Right atrium auricular region (tissue), 2 donors: ENCODE data around the gene AP2A2. TPM values are rescaled to one million over a fixed set of nuclear protein-coding genes. Genes with fewer than 3 reads are reported as not detected.

ENCODE experiments used
- DNase-seq: peaks from one replicate; pipeline ENCODE4 v3.0.0-alpha.2; 2019; ENCODE audit warnings: low spot score
- H3K27ac ChIP-seq, 2 donors: fragments of 200-600 bp; sonication (generic); 1 replicate in 1 of 2; 2 replicates in 1 of 2; pipeline ENCODE4 v1.5.1; 2016 to 2019
- H3K27me3 ChIP-seq, 2 donors: fragments of 200-600 bp; sonication (generic); one replicate each; pipeline versions ENCODE4 v1.5.1 to v1.6.0; 2017 to 2019
- H3K36me3 ChIP-seq: fragments of 200-600 bp; sonication (generic); one replicate; pipeline ENCODE4 v1.5.1; 2016
- H3K4me1 ChIP-seq, 2 donors: fragments of 200-600 bp; sonication (generic); one replicate each; pipeline versions ENCODE4 v1.5.1 to v1.6.0; 2017 to 2019
- H3K4me3 ChIP-seq, 2 donors: fragments of 200-600 bp; sonication (generic); 1 replicate in 1 of 2; 2 replicates in 1 of 2; pipeline ENCODE4 v1.5.1; 2017 to 2019; ENCODE audit warnings: mild to moderate bottlenecking in 1 of 2, moderate library complexity in 1 of 2
- H3K9me3 ChIP-seq, 2 donors: fragments of 200-600 bp; sonication (generic); one replicate each; pipeline ENCODE4 v1.5.1; 2019
- CTCF ChIP-seq, 2 donors: fragments of 200-600 bp; sonication (generic); IDR thresholded peaks; one replicate each; pipeline ENCODE4 v1.5.1; 2019; ENCODE audit warnings: antibody characterized with exemption in 2 of 2
- total RNA-seq, 2 donors: library from RNA; depleted of rRNA; stranded (reverse); fragments of >200 nt; gene quantifications; one replicate each; pipeline ENCODE4 v1.1.0, GENCODE V29; 2016

Gene AP2A2
- total RNA-seq, result 10 to 100 TPM; 28.8 to 41.7 TPM

- H3K9me3 ChIP-seq, result no peaks in the 10 kb centered on the region
- no peaks in the 10 kb centered on the region for H3K27me3 ChIP-seq
- peak; percentile 80 to 87 for TF ChIP-seq CTCF (IDR thresholded peaks at IDR 0.05)
- DNase-seq, result peak; percentile 83
- H3K4me3 ChIP-seq, result peak within 1 kb of the TSS; percentile 90 to 91
- peak within 1 kb of the TSS; percentile 91 to 97 for H3K27ac ChIP-seq
- no peaks in the 10 kb centered on the region for H3K36me3 ChIP-seq
- H3K4me1 ChIP-seq, result peaks cover 0 to 40% of the 10 kb centered on the region in 2 donors
Measured at GRCh38 chr11:925496-926301, at the start of gene AP2A2. AP2A2 (plus strand) TSS chr11:925870; CDS start chr11:926022, 152 bp downstream.

GRCh38 chr11:876545-876944, 49.1 kb upstream of the AP2A2 start:
- H3K36me3 ChIP-seq, result peaks cover 9% of the 10 kb centered on the region
- H3K4me1 ChIP-seq, result peaks cover 0 to 9% of the 10 kb centered on the region in 2 donors
- no peaks in the 10 kb centered on the region for H3K9me3 ChIP-seq
- H3K4me3 ChIP-seq, result no peak overlapping the region
- no peak overlapping the region for H3K27ac ChIP-seq
- DNase-seq, result no peak
- H3K27me3 ChIP-seq, result no peaks in the 10 kb centered on the region
- no peak for TF ChIP-seq CTCF (IDR thresholded peaks at IDR 0.05)

GRCh38 chr11:877565-877964, 48.1 kb upstream of the AP2A2 start:
- peaks cover 9% of the 10 kb centered on the region for H3K36me3 ChIP-seq

GRCh38 chr11:880447-880846, 45.2 kb upstream of the AP2A2 start:
- DNase-seq, result no peak
- no peak for TF ChIP-seq CTCF (IDR thresholded peaks at IDR 0.05)
- peaks cover 9% of the 10 kb centered on the region for H3K36me3 ChIP-seq

More at GRCh38 chr11:877565-877964, 48.1 kb upstream of the AP2A2 start:
- H3K4me3 ChIP-seq, result no peak overlapping the region
- H3K27ac ChIP-seq, result no peak overlapping the region
- no peaks in the 10 kb centered on the region for H3K9me3 ChIP-seq
- no peaks in the 10 kb centered on the region for H3K27me3 ChIP-seq
- H3K4me1 ChIP-seq, result peaks cover 0 to 9% of the 10 kb centered on the region in 2 donors
- TF ChIP-seq CTCF (IDR thresholded peaks at IDR 0.05), result no peak
- no peak for DNase-seq

GRCh38 chr11:882596-882995, 43.1 kb upstream of the AP2A2 start:
- Histone ChIP-seq H3K27ac (no peak overlapping the region), H3K4me1 (no peaks in the 10 kb centered on the region), H3K9me3 (no peaks in the 10 kb centered on the region), H3K27me3 (no peaks in the 10 kb centered on the region), H3K4me3 (no peak overlapping the region), H3K36me3 (peaks cover 9% of the 10 kb centered on the region)
- no peak for DNase-seq
- TF ChIP-seq CTCF (IDR thresholded peaks at IDR 0.05), result no peak

More at GRCh38 chr11:880447-880846, 45.2 kb upstream of the AP2A2 start:
- H3K27ac ChIP-seq, result no peak overlapping the region
- peaks cover 0 to 9% of the 10 kb centered on the region in 2 donors for H3K4me1 ChIP-seq
- H3K27me3 ChIP-seq, result no peaks in the 10 kb centered on the region
- H3K4me3 ChIP-seq, result no peak overlapping the region
- H3K9me3 ChIP-seq, result no peaks in the 10 kb centered on the region
